Measurements from ENCODE around the gene GSK3A.

DNA sequence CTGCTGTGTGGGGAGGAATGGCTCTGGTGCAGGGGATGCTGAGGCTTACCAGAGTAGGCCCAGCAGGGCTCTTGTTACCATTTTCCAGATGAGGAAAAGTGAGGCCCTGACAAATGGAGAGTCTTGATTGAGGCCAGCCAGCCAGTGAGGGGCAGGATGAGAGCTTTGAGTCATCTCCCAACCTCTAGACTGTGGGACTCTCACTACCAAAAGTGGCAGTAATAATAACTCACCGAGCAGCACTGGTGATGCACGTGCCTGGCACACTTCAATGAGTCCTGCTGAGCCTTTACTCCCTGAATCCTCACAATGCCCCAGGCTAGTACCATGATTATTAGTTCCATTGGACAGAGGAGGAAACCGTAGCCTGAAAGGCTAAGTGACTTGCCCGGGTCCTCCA lies 34.4 kb upstream of the GSK3A start:
- TF ChIP-seq, protein P1, sequence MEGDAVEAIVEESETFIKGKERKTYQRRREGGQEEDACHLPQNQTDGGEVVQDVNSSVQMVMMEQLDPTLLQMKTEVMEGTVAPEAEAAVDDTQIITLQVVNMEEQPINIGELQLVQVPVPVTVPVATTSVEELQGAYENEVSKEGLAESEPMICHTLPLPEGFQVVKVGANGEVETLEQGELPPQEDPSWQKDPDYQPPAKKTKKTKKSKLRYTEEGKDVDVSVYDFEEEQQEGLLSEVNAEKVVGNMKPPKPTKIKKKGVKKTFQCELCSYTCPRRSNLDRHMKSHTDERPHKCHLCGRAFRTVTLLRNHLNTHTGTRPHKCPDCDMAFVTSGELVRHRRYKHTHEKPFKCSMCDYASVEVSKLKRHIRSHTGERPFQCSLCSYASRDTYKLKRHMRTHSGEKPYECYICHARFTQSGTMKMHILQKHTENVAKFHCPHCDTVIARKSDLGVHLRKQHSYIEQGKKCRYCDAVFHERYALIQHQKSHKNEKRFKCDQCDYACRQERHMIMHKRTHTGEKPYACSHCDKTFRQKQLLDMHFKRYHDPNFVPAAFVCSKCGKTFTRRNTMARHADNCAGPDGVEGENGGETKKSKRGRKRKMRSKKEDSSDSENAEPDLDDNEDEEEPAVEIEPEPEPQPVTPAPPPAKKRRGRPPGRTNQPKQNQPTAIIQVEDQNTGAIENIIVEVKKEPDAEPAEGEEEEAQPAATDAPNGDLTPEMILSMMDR (IDR thresholded peaks at IDR 0.05 in 8 of 11, conservative IDR thresholded peaks at IDR 0.05 in 3 of 11), result no peak
- TF ChIP-seq POLR2A (IDR thresholded peaks at IDR 0.05) (no peak), POLR2AphosphoS5 (IDR thresholded peaks at IDR 0.05) (no peak)
